IMR-90 (cell line): ENCODE results near the gene NRIP2. TPM values are rescaled to one million over a fixed set of nuclear protein-coding genes. Genes with fewer than 3 reads are reported as not detected.

Source experiments
- ATAC-seq: fragments of 200-7000 bp; cut with Tn5 transposase; 2 replicates; pipeline ENCODE4 v1.9.1; 2020; ENCODE audit warnings: low read depth, mild to moderate bottlenecking, moderate library complexity
- BruUV-seq: library from RNA; stranded (reverse); fragments of 400-500 nt; replicated peaks from 2 replicates; lab custom pipeline; 2021; lab: Mats Ljungman, UMichigan
- CTCF ChIA-PET: fragments of 300-600 bp; formaldehyde crosslinking; extraction: SDS; loops from one replicate; lab custom pipeline; 2021; ENCODE audit warnings: antibody characterized with exemption; lab: Yijun Ruan, JAX
- POLR2A ChIA-PET: fragments of 300-600 bp; sonication (Branson Sonifier 250); formaldehyde crosslinking; loops from one replicate; lab custom pipeline; 2022; ENCODE audit warnings: antibody characterized with exemption; ENCODE audit not compliant: unreplicated experiment; lab: Charles Lee
- DNase-seq: peaks from one replicate; pipeline ENCODE4 v3.0.0; 2013
- H2AFZ ChIP-seq: replicated peaks from 2 replicates; pipeline ENCODE3; 2013; ENCODE audit warnings: low read length, mild to moderate bottlenecking; ENCODE audit not compliant: poor library complexity
- H2AK5ac ChIP-seq: 2 replicates; pipeline ENCODE4 v1.6.1; 2013; ENCODE audit warnings: low read depth, low read length, inconsistent platforms
- H2AK9ac ChIP-seq: replicated peaks from 2 replicates; pipeline ENCODE3; 2013; ENCODE audit warnings: mild to moderate bottlenecking, low read depth, low read length, moderate library complexity; ENCODE audit not compliant: poor library complexity
- H2BK120ac ChIP-seq: 2 replicates; pipeline ENCODE4 v1.6.1; 2013; ENCODE audit warnings: low read depth, low read length, inconsistent platforms
- H2BK15ac ChIP-seq: 3 replicates; pipeline ENCODE4 v1.6.1; 2013; ENCODE audit warnings: low read depth, low read length, inconsistent platforms
- H2BK20ac ChIP-seq: 2 replicates; pipeline ENCODE4 v1.6.1; 2013; ENCODE audit warnings: low read depth, mild to moderate bottlenecking, inconsistent platforms, low read length, moderate library complexity
- H2BK5ac ChIP-seq: 2 replicates; pipeline ENCODE4 v1.6.1; 2013; ENCODE audit warnings: mild to moderate bottlenecking, low read depth, low read length, inconsistent platforms; ENCODE audit not compliant: poor library complexity, severe bottlenecking
- H3K14ac ChIP-seq: replicated peaks from 2 replicates; pipeline ENCODE4 v1.6.1; 2013; ENCODE audit warnings: low read depth, low read length, inconsistent platforms
- H3K18ac ChIP-seq: 2 replicates; pipeline ENCODE4 v1.6.1; 2013; ENCODE audit warnings: low read depth, low read length, control low read depth
- H3K23ac ChIP-seq: 2 replicates; pipeline ENCODE4 v1.6.1; 2013; ENCODE audit warnings: low read depth, low read length, inconsistent platforms
- H3K27ac ChIP-seq: 2 replicates; pipeline ENCODE4 v1.5.1; 2013; ENCODE audit warnings: mild to moderate bottlenecking, control low read depth, low read length; ENCODE audit not compliant: insufficient read depth
- H3K27me3 ChIP-seq: 2 replicates; pipeline ENCODE4 v1.6.1; 2013; ENCODE audit warnings: low read length; ENCODE audit not compliant: control insufficient read depth, insufficient read depth
- H3K36me3 ChIP-seq: 2 replicates; pipeline ENCODE4 v1.6.1; 2013; ENCODE audit warnings: low read length, mixed read lengths; ENCODE audit not compliant: control insufficient read depth, insufficient read depth
- H3K4ac ChIP-seq: 2 replicates; pipeline ENCODE4 v1.6.1; 2013; ENCODE audit warnings: low read depth, low read length, inconsistent platforms
- H3K4me1 ChIP-seq: 2 replicates; pipeline ENCODE4 v1.6.1; 2013; ENCODE audit warnings: low read length, mixed read lengths; ENCODE audit not compliant: control insufficient read depth, insufficient read depth
- H3K4me2 ChIP-seq: 2 replicates; pipeline ENCODE4 v1.6.1; 2013; ENCODE audit warnings: low read depth, mild to moderate bottlenecking, control low read depth, low read length, moderate library complexity
- H3K4me3 ChIP-seq: 2 replicates; pipeline ENCODE4 v1.5.1; 2013; ENCODE audit warnings: low read depth, mild to moderate bottlenecking, control low read depth, low read length, moderate library complexity; ENCODE audit not compliant: insufficient read depth
- H3K56ac ChIP-seq: 2 replicates; pipeline ENCODE4 v1.6.1; 2013; ENCODE audit warnings: low read length, inconsistent platforms; ENCODE audit not compliant: insufficient read depth; ENCODE audit errors: extremely low read depth
- H3K79me1 ChIP-seq, 2 experiments: 2 replicates each; pipeline ENCODE4 v1.6.1; 2013; ENCODE audit warnings: low read length in 2 of 2, inconsistent platforms in 1 of 2, low read depth in 1 of 2
- H3K9ac ChIP-seq: 2 replicates; pipeline ENCODE4 v1.6.1; 2013; ENCODE audit warnings: low read depth, low read length, control low read depth
- H3K9me1 ChIP-seq: 2 replicates; pipeline ENCODE4 v1.6.1; 2013; ENCODE audit warnings: low read length, inconsistent platforms; ENCODE audit not compliant: insufficient read depth
- H3K9me3 ChIP-seq: 2 replicates; pipeline ENCODE4 v1.6.1; 2013; ENCODE audit warnings: low read length; ENCODE audit not compliant: control insufficient read depth, insufficient read depth
- H4K20me1 ChIP-seq: 2 replicates; pipeline ENCODE4 v1.6.1; 2013; ENCODE audit warnings: low read length, inconsistent platforms; ENCODE audit not compliant: insufficient read depth
- H4K5ac ChIP-seq: 2 replicates; pipeline ENCODE4 v1.6.1; 2013; ENCODE audit warnings: mild to moderate bottlenecking, low read depth, low read length, control low read depth
- H4K8ac ChIP-seq, 2 experiments: 2 replicates each; pipeline ENCODE4 v1.6.1; 2013; ENCODE audit warnings: low read depth in 2 of 2, low read length in 2 of 2, control low read depth in 1 of 2, inconsistent platforms in 1 of 2
- H4K91ac ChIP-seq: 2 replicates; pipeline ENCODE4 v1.6.1; 2013; ENCODE audit warnings: low read depth, low read length, inconsistent platforms; ENCODE audit not compliant: insufficient read depth
- CEBPB ChIP-seq: IDR thresholded peaks from 2 replicates; pipeline ENCODE4 v1.6.1; 2012; ENCODE audit warnings: low read depth, low read length, improper control_type of control experiment
- CTCF ChIP-seq: conservative IDR thresholded peaks from 2 replicates; pipeline ENCODE4 v1.5.1; 2012; ENCODE audit warnings: mild to moderate bottlenecking, low read depth, low read length, improper control_type of control experiment
- FOS ChIP-seq: fragments of 150-350 bp; IDR thresholded peaks from 2 replicates; pipeline ENCODE4 v1.6.1; 2016; ENCODE audit warnings: low read depth, low read length
- WGBS, 2 experiments: methylation state at CpG; one replicate each; pipeline versions ENCODE4 v1.1.5 to v1.1.7; 2013; ENCODE audit warnings: missing lambda C conversion rate in 2 of 2; ENCODE audit not compliant: insufficient read length in 1 of 2; ENCODE audit errors: extremely low coverage in 2 of 2; 5-methylcytosine and 5-hydroxymethylcytosine counted together
- dilution Hi-C: fragments of 300-500 bp; cut with HindIII; formaldehyde crosslinking; loops from one replicate; pipeline ENCODE4 v1.14.3; 2018; ENCODE audit warnings: low sequenced_read_pairs; ENCODE audit not compliant: unreplicated experiment
- in situ Hi-C: fragments of 300-500 bp; cut with MboI; formaldehyde crosslinking; loops from 3 replicates; pipeline ENCODE4 v1.14.3; 2019; ENCODE audit warnings: low sequenced_read_pairs, inconsistent platforms, mixed read lengths
- intact Hi-C: fragments of 100-400 bp; cut with micrococcal nuclease; formaldehyde crosslinking; loops from 2 replicates; pipeline ENCODE4 v1.10.0; 2022
- polyA plus RNA-seq, 3 experiments: library from polyadenylated mRNA; depleted of rRNA; stranded (reverse); fragments of >200 nt; gene quantifications; 2 replicates each; pipeline ENCODE4 v1.2.3, GENCODE V29; 2012; ENCODE audit warnings: low replicate concordance in 1 of 3
- total RNA-seq: library from RNA; depleted of rRNA; stranded (reverse); fragments of >200 nt; gene quantifications from 2 replicates; pipeline ENCODE4 v1.2.3, GENCODE V29; 2012

Gene NRIP2
- total and polyA plus RNA-seq, 2 of the 4 experiments (the other 2 are of a cell fraction): 0.18 to 0.27 TPM

DNA sequence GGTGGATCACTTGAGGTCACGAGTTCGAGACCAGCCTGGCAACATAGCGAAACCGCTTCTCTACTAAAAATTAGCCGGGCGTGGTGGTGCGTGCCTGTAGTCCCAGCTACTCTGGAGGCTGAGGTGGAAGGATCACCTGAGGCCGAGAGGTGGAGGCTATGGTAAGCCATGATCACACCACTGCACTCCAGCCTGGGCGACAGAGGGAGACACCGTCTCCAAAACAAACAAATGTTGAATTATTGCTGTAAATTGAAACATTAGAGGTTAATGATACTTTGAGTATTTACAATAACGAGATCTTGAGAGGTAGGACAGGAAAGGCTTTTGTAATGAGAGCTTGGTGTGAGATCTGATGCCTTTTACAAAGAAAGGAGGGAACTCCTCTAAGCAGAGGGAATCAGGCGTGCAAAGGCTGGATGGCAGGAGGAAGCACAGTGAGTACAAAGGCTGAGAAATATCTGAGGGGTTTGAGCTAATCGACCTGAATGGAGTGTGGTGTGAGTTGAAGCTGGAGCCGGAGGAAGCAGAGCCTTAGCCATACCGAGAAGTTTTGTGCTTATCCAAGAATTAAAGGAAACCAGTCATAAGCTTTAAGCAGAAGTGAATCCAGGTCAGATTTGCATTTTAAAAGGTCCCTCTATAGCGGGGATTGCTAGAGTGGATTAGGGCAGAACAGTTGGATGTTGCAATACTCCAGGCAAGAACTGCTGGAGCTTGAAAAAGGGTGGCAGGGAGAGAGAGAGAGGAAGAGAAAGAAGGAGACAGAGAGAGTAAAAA lies 43.3 kb upstream of the NRIP2 start:
- Histone ChIP-seq H4K5ac (peak overlapping the region; percentile 28; the same call in 1 of the 2 replicates), H3K36me3 (no peaks in the 10 kb centered on the region), H3K27me3 (no peaks in the 10 kb centered on the region), H3K4me1 (peaks cover 6% of the 10 kb centered on the region), H2BK5ac (peak overlapping the region; percentile 81), H3K27ac (peak overlapping the region; percentile 86), H3K4me3 (peak overlapping the region; percentile 82), H3K9me1 (peaks cover 9% of the 10 kb centered on the region), H3K79me1 (peaks cover 41 to 63% of the 10 kb centered on the region in 2 experiments), H3K14ac (peak overlapping the region; percentile 76), H4K20me1 (no peaks in the 10 kb centered on the region; the same call in 1 of the 2 replicates), H3K23ac (peak overlapping the region; percentile 90), H4K91ac (peak overlapping the region; percentile 80), H2AK9ac (peak overlapping the region; percentile 93), H4K8ac (peak overlapping the region; percentile 45 to 90; a peak in 3 of 4 replicates), H3K4ac (peak overlapping the region; percentile 91), H2AFZ (peak overlapping the region; percentile 94), H2AK5ac (peak overlapping the region; percentile 57; the same call in 1 of the 2 replicates), H3K18ac (peak overlapping the region; percentile 25; the same call in 1 of the 2 replicates), H3K56ac (peak overlapping the region; percentile 5; the same call in 1 of the 2 replicates), H3K9me3 (no peaks in the 10 kb centered on the region), H2BK20ac (peak overlapping the region; percentile 11; the same call in 1 of the 2 replicates), H2BK120ac (0 out of 2 replicates have a peak overlapping the region, but pooled peaks have one; percentile 35), H3K9ac (peak overlapping the region; percentile 89), H3K4me2 (peak overlapping the region; percentile 79), H2BK15ac (peak overlapping the region; percentile 23; the same call in 1 of the 3 replicates)
- intact Hi-C loops: no loop called here
- no TSS peak for BruUV-seq
- TF ChIP-seq FOS: 0 out of 2 replicates have a peak, but pooled peaks have one; percentile 7
- TF ChIP-seq CEBPB: peak; percentile 93
- no peak for TF ChIP-seq CTCF
- dilution Hi-C loops: no loop called here
- CTCF ChIA-PET: interaction anchor here (0.9 kb wide), 1 partner anchor 33 kb away, joined by 4 read pairs; no protein-coding TSS in a partner anchor
- DNase-seq (peak; percentile 53), ATAC-seq (no peak)
- in situ Hi-C loops: no loop called here
- POLR2A ChIA-PET: interaction anchor here (0.5 to 1.0 kb wide), 3 partner anchors 9 to 13 kb away, joined by 3 read pairs; partner anchors contain the start of gene TULP3
- WGBS, 2 experiments: 27% methylated on average over 4 of the region's 16 CpGs; no CpG with 5 or more reads in 1 of the 2 experiments
